GM12878 (cell line): ENCODE results near the gene SMC3. TPM values are rescaled to one million over a fixed set of nuclear protein-coding genes. Genes with fewer than 3 reads are reported as not detected.

ENCODE experiments used
- ATAC-seq: fragments of 200-7000 bp; cut with Tn5 transposase; 3 replicates; pipeline ENCODE4 v1.9.1; 2020; ENCODE audit warnings: mild to moderate bottlenecking, moderate library complexity
- BruUV-seq: library from RNA; stranded (reverse); fragments of 400-500 nt; replicated peaks from 2 replicates; lab custom pipeline; 2021; lab: Mats Ljungman, UMichigan
- CTCF ChIA-PET: fragments of 300-600 bp; sonication (Branson Sonifier 250); formaldehyde crosslinking; extraction: SDS; loops from one replicate; lab custom pipeline; 2021; ENCODE audit warnings: inconsistent platforms; lab: Yijun Ruan, JAX
- POLR2A ChIA-PET: fragments of 350-600 bp; formaldehyde crosslinking; extraction: SDS; loops from one replicate; lab custom pipeline; 2021; ENCODE audit warnings: inconsistent platforms; lab: Charles Lee
- RAD21 ChIA-PET: fragments of 300-600 bp; sonication (Branson Sonifier 250); formaldehyde crosslinking; loops from one replicate; lab custom pipeline; 2023; ENCODE audit warnings: antibody characterized with exemption; ENCODE audit not compliant: unreplicated experiment; lab: Charles Lee
- SMC1A ChIA-PET: fragments of 300-600 bp; sonication (Branson Sonifier 250); formaldehyde crosslinking; loops from one replicate; lab custom pipeline; 2023; ENCODE audit not compliant: unreplicated experiment, uncharacterized antibody; lab: Charles Lee
- DNase-seq: peaks from one replicate; pipeline ENCODE4 v3.0.0-alpha.2; 2011; ENCODE audit warnings: low read depth, low spot score
- FAIRE-seq: peaks from 3 replicates; lab custom pipeline; 2011; peaks lifted over from hg19 to GRCh38; lab: Jason Lieb, UNC
- H2AFZ ChIP-seq: 2 replicates; pipeline ENCODE4 v1.6.0; 2011; ENCODE audit warnings: low read depth, low read length, control low read depth; ENCODE audit not compliant: control insufficient read depth
- H3K27ac ChIP-seq: 2 replicates; pipeline ENCODE4 v1.5.1; 2011; ENCODE audit warnings: control low read depth; ENCODE audit not compliant: control insufficient read depth, insufficient read depth
- H3K27me3 ChIP-seq, 2 experiments: replicated peaks in 1 of 2; 2 replicates each; pipeline versions ENCODE4 v1.6.0 to v1.6.1; 2011; ENCODE audit warnings: low read length in 1 of 2; ENCODE audit not compliant: control insufficient read depth in 2 of 2, insufficient read depth in 2 of 2
- H3K36me3 ChIP-seq, 2 experiments: 2 replicates each; pipeline ENCODE4 v1.5.1; 2011; ENCODE audit warnings: low read length in 1 of 2; ENCODE audit not compliant: control insufficient read depth in 2 of 2, insufficient read depth in 2 of 2
- H3K4me1 ChIP-seq: 2 replicates; pipeline ENCODE4 v1.6.1; 2011; ENCODE audit warnings: mild to moderate bottlenecking, low read length, moderate library complexity, mixed read lengths; ENCODE audit not compliant: control insufficient read depth, insufficient read depth
- H3K4me2 ChIP-seq: 2 replicates; pipeline ENCODE4 v1.6.0; 2011; ENCODE audit warnings: control low read depth; ENCODE audit not compliant: control insufficient read depth, insufficient read depth
- H3K4me3 ChIP-seq: fragments of 200-600 bp; sonication (generic); 2 replicates; pipeline ENCODE4 v1.5.1; 2016
- H3K79me2 ChIP-seq: 2 replicates; pipeline ENCODE4 v1.6.0; 2011; ENCODE audit warnings: low read length; ENCODE audit not compliant: control insufficient read depth, insufficient read depth
- H3K9ac ChIP-seq: 2 replicates; pipeline ENCODE4 v1.8.0; 2011; ENCODE audit warnings: low read length, control low read depth, mixed read lengths; ENCODE audit not compliant: control insufficient read depth, insufficient read depth
- H3K9me3 ChIP-seq: replicated peaks from 3 replicates; pipeline ENCODE4 v1.5.1; 2011; ENCODE audit warnings: mild to moderate bottlenecking, low read length; ENCODE audit not compliant: control insufficient read depth, insufficient read depth
- H4K20me1 ChIP-seq: 2 replicates; pipeline ENCODE4 v1.6.0; 2011; ENCODE audit not compliant: control insufficient read depth, insufficient read depth
- CHD2 ChIP-seq: IDR thresholded peaks from 2 replicates; pipeline ENCODE4 v1.6.1; 2011; ENCODE audit warnings: low read depth, low read length, improper control_type of control experiment, borderline replicate concordance
- FOXM1 ChIP-seq: IDR thresholded peaks from 2 replicates; pipeline ENCODE4 v1.6.1; 2012; ENCODE audit warnings: low read depth, mild to moderate bottlenecking, inconsistent platforms, low read length, moderate library complexity
- IKZF1 ChIP-seq: fragments of 450-650 bp; conservative IDR thresholded peaks from 2 replicates; pipeline ENCODE4 v1.6.1; 2017; ENCODE audit warnings: antibody characterized with exemption, mild to moderate bottlenecking
- RB1 ChIP-seq: fragments of 450-650 bp; formaldehyde crosslinking; IDR thresholded peaks from 2 replicates; pipeline ENCODE4 v1.6.1; 2017; ENCODE audit warnings: mild to moderate bottlenecking, borderline replicate concordance
- TAF1 ChIP-seq: IDR thresholded peaks from 2 replicates; pipeline ENCODE4 v1.6.1; 2011; ENCODE audit warnings: mild to moderate bottlenecking, low read depth, low read length, borderline replicate concordance
- ZBTB11 ChIP-seq: fragments of 450-650 bp; formaldehyde crosslinking; IDR thresholded peaks from 2 replicates; pipeline ENCODE4 v1.5.0; 2022; ENCODE audit warnings: mild to moderate bottlenecking, missing genetic modification characterization
- ZNF24 ChIP-seq: fragments of 450-650 bp; IDR thresholded peaks from 2 replicates; pipeline ENCODE4 v1.6.1; 2017; ENCODE audit warnings: antibody characterized with exemption, mild to moderate bottlenecking
- WGBS: methylation state at CpG from one replicate; pipeline ENCODE4 v1.1.6; 2016; ENCODE audit warnings: low lambda C conversion rate; ENCODE audit not compliant: insufficient replicate concordance, insufficient coverage; ENCODE audit errors: missing lambda C conversion rate; 5-methylcytosine and 5-hydroxymethylcytosine counted together
- in situ Hi-C: fragments of 300-500 bp; cut with MboI; formaldehyde crosslinking; loops from 9 replicates; pipeline ENCODE4 v1.14.3; 2018; ENCODE audit warnings: mixed read lengths
- intact Hi-C: fragments of 100-400 bp; cut with micrococcal nuclease; formaldehyde crosslinking; loops from one replicate; pipeline ENCODE4 v1.14.2; 2022; ENCODE audit not compliant: unreplicated experiment
- polyA plus RNA-seq, 11 experiments: library from polyadenylated mRNA; depleted of rRNA in 4 of 11; unstranded in 6 of 11; stranded (reverse) in 5 of 11; fragments of >200 nt; fragmentation: Nextera tagmentation in 4 of 11; fragmentation: Illumina TruSeq in 1 of 11; extraction: Ambion mirVana in 4 of 11; extraction: Trizol in 1 of 11; gene quantifications; 1 replicate in 1 of 11; 2 replicates in 10 of 11; pipeline versions ENCODE4 v1.2.1 to v1.2.3, GENCODE V29; 2011 to 2016; ENCODE audit warnings: inconsistent platforms in 2 of 11, missing spikeins in 2 of 11, low read depth in 1 of 11
- total RNA-seq, 4 experiments: library from RNA; depleted of rRNA in 3 of 4; stranded (reverse); fragments of >200 nt in 3 of 4; fragmentation: Illumina TruSeq in 1 of 4; extraction: Trizol in 1 of 4; gene quantifications; 2 replicates each; pipeline versions ENCODE4 v1.2.1 to v1.2.3, GENCODE V29; 2013 to 2021
- TF ChIP-seq, protein P1 (sequence below): IDR thresholded peaks from 2 replicates; pipeline ENCODE4 v1.6.1; 2011; ENCODE audit warnings: mild to moderate bottlenecking, low read depth, low read length, moderate library complexity; ENCODE audit not compliant: insufficient replicate concordance
- TF ChIP-seq, protein P2 (sequence below): IDR thresholded peaks from 2 replicates; pipeline ENCODE4 v1.6.1; 2011; ENCODE audit warnings: low read depth, mild to moderate bottlenecking, low read length, moderate library complexity, borderline replicate concordance; ENCODE audit errors: extremely low read depth
- TF ChIP-seq, protein P3 (sequence below): IDR thresholded peaks from 2 replicates; pipeline ENCODE4 v1.6.1; 2012; ENCODE audit warnings: low read depth, low read length, improper control_type of control experiment
- TF ChIP-seq, protein P4 (sequence below): fragments of 450-650 bp; IDR thresholded peaks from 2 replicates; pipeline ENCODE4 v1.6.1; 2018; ENCODE audit warnings: borderline replicate concordance, mild to moderate bottlenecking; ENCODE audit not compliant: partially characterized antibody

Gene SMC3
- total and polyA plus RNA-seq, 10 of the 15 experiments (the other 5 are each of a cell fraction or from before 2014, with no cell fraction given), result 30.4 to 123 (median 48.3) TPM

DNA sequence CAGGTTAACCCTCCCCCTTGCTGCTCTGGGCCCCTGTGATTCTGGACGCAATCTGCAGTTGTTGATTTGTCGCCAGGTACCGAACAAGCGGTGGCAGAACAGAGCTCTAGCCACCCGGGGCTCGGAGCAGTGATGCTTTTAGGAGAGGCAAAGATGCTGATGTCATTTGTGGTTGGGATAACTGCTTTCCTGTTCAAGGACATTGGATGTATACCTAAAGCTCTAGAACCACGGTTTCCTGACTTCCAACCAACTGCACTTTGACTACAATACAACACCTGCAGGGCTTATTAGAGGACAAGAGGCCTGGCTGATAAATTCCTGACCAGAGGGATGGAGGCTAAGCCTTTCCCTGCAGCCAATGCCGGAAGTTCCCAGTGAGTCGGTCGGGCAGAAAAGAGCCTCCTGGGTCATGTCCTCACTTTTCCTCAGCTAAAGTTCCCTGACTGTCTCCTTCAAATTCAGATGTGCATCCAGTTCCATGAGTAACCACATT lies 70.1 kb downstream of the SMC3 start:
- ChIA-PET POLR2A (no interaction called here), RAD21 (no interaction called here), SMC1A (interaction anchor here (1.1 to 1.8 kb wide), 3 partner anchors 10 to 22 kb away, joined by 3 to 11 read pairs (median 3); no protein-coding TSS in a partner anchor), CTCF (interaction anchor here (1.6 kb wide), 2 partner anchors 26 to 34 kb away, joined by 4 to 7 read pairs; no protein-coding TSS in a partner anchor)
- 50% methylated on average over 10 of the region's 10 CpGs for WGBS
- Histone ChIP-seq H3K27ac (no peak overlapping the region), H3K79me2 (no peaks in the 10 kb centered on the region), H3K4me1 (peaks cover 4% of the 10 kb centered on the region; the same call in 1 of the 2 replicates), H3K27me3 (peaks cover 0 to 7% of the 10 kb centered on the region in 2 experiments; a peak in 2 of 4 replicates), H3K4me3 (no peak overlapping the region), H3K36me3 (no peaks in the 10 kb centered on the region), H4K20me1 (no peaks in the 10 kb centered on the region), H3K9me3 (no peaks in the 10 kb centered on the region), H3K4me2 (no peak overlapping the region), H3K9ac (no peak overlapping the region), H2AFZ (no peak overlapping the region)
- intact Hi-C loops, result no loop called here
- ATAC-seq, result no peak
- FAIRE-seq, result no peak
- in situ Hi-C loops, result no loop called here
- no peak for DNase-seq
- BruUV-seq, result no TSS peak
- TF ChIP-seq, protein P1, sequence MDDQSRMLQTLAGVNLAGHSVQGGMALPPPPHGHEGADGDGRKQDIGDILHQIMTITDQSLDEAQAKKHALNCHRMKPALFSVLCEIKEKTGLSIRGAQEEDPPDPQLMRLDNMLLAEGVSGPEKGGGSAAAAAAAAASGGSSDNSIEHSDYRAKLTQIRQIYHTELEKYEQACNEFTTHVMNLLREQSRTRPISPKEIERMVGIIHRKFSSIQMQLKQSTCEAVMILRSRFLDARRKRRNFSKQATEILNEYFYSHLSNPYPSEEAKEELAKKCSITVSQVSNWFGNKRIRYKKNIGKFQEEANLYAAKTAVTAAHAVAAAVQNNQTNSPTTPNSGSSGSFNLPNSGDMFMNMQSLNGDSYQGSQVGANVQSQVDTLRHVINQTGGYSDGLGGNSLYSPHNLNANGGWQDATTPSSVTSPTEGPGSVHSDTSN, result no peak
- TF ChIP-seq FOXM1 (no peak), RB1 (no peak), ZNF24 (no peak), TAF1 (no peak), ZBTB11 (CRISPR knock-in tag) (no peak), IKZF1 (no peak), CHD2 (no peak)
- TF ChIP-seq, protein P2, sequence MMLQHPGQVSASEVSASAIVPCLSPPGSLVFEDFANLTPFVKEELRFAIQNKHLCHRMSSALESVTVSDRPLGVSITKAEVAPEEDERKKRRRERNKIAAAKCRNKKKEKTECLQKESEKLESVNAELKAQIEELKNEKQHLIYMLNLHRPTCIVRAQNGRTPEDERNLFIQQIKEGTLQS, result no peak
- TF ChIP-seq, protein P3, sequence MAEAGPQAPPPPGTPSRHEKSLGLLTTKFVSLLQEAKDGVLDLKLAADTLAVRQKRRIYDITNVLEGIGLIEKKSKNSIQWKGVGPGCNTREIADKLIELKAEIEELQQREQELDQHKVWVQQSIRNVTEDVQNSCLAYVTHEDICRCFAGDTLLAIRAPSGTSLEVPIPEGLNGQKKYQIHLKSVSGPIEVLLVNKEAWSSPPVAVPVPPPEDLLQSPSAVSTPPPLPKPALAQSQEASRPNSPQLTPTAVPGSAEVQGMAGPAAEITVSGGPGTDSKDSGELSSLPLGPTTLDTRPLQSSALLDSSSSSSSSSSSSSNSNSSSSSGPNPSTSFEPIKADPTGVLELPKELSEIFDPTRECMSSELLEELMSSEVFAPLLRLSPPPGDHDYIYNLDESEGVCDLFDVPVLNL, result no peak
- TF ChIP-seq, protein P4, sequence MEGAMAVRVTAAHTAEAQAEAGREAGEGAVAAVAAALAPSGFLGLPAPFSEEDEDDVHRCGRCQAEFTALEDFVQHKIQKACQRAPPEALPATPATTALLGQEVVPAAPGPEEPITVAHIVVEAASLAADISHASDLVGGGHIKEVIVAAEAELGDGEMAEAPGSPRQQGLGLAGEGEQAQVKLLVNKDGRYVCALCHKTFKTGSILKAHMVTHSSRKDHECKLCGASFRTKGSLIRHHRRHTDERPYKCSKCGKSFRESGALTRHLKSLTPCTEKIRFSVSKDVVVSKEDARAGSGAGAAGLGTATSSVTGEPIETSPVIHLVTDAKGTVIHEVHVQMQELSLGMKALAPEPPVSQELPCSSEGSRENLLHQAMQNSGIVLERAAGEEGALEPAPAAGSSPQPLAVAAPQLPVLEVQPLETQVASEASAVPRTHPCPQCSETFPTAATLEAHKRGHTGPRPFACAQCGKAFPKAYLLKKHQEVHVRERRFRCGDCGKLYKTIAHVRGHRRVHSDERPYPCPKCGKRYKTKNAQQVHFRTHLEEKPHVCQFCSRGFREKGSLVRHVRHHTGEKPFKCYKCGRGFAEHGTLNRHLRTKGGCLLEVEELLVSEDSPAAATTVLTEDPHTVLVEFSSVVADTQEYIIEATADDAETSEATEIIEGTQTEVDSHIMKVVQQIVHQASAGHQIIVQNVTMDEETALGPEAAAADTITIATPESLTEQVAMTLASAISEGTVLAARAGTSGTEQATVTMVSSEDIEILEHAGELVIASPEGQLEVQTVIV, result no peak
